Measurements from ENCODE around the gene ACTR2. TPM values are rescaled to one million over a fixed set of nuclear protein-coding genes. Genes with fewer than 3 reads are reported as not detected.

ACTR2 gene
- total RNA-seq, 4 donors from 2014 or later, result 38.7 to 157 (median 118) TPM

DNA sequence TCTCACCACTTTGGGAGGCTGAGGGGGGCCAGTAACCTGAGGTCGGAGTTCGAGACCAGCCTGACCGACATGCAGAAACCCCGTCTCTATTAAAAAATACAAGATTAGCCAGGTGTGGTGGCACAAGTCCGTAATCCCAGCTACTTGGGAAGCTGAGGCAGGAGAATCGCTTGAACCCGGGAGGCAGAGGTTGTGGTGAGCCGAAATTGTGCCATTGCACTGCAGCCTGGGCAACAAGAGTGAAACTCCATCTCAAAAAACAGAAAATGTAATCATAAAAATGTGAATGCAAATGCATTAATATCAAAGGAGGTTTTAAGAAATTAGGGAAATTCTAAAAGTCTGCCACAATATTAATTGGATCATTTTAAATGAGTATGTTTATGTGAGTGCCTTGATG lies 45.7 kb downstream of the ACTR2 start:
- intact Hi-C loops (cut with DNase I; ENCODE audit: low total_unique reads), result no loop called here
- Histone ChIP-seq H3K36me3 (no peaks in the 10 kb centered on the region), H3K4me1 (no peaks in the 10 kb centered on the region), H3K9me3 (no peaks in the 10 kb centered on the region), H3K27me3 (no peaks in the 10 kb centered on the region), H3K4me3 (no peak overlapping the region), H3K27ac (no peak overlapping the region)
- DNase-seq, result no peak
- no peak for TF ChIP-seq POLR2A (IDR thresholded peaks at IDR 0.05)
- TF ChIP-seq CTCF (IDR thresholded peaks at IDR 0.05), result no peak

GRCh38 chr2:65275141-65275915 lies 47.7 kb downstream of the ACTR2 start:
- TF ChIP-seq POLR2A (IDR thresholded peaks at IDR 0.05) (no peak), CTCF (IDR thresholded peaks at IDR 0.05) (no peak)
- H3K4me3 ChIP-seq, result no peak overlapping the region
- intact Hi-C loops (cut with DNase I; ENCODE audit: low total_unique reads), result no loop called here
- H3K27ac ChIP-seq, result no peak overlapping the region
- no peaks in the 10 kb centered on the region for H3K9me3 ChIP-seq
- H3K27me3 ChIP-seq, result no peaks in the 10 kb centered on the region
- no peak for DNase-seq
- no peaks in the 10 kb centered on the region for H3K4me1 ChIP-seq
- no peaks in the 10 kb centered on the region for H3K36me3 ChIP-seq

GRCh38 chr2:65276609-65277008 lies 49.0 kb downstream of the ACTR2 start:
- intact Hi-C loops (cut with DNase I; ENCODE audit: low total_unique reads), result no loop called here
- Histone ChIP-seq H3K27me3 (no peaks in the 10 kb centered on the region), H3K9me3 (no peaks in the 10 kb centered on the region), H3K27ac (peak overlapping the region; percentile 23 to 28), H3K36me3 (no peaks in the 10 kb centered on the region), H3K4me1 (no peaks in the 10 kb centered on the region), H3K4me3 (no peak overlapping the region)
- DNase-seq, result no peak
- TF ChIP-seq CTCF (IDR thresholded peaks at IDR 0.05) (no peak), POLR2A (IDR thresholded peaks at IDR 0.05) (no peak)

GRCh38 chr2:65277118-65277517 lies 49.5 kb downstream of the ACTR2 start:
- Histone ChIP-seq H3K27me3 (no peaks in the 10 kb centered on the region), H3K36me3 (no peaks in the 10 kb centered on the region), H3K9me3 (no peaks in the 10 kb centered on the region), H3K27ac (peak overlapping the region in 1 of 2 donors; percentile 23), H3K4me3 (no peak overlapping the region), H3K4me1 (no peaks in the 10 kb centered on the region)
- TF ChIP-seq POLR2A (IDR thresholded peaks at IDR 0.05) (no peak), CTCF (IDR thresholded peaks at IDR 0.05) (no peak)
- intact Hi-C loops (cut with DNase I; ENCODE audit: low total_unique reads), result no loop called here
- no peak for DNase-seq

GRCh38 chr2:65277791-65278483 lies 50.3 kb downstream of the ACTR2 start:
- intact Hi-C loops (cut with DNase I; ENCODE audit: low total_unique reads), result no loop called here

More at GRCh38 chr2:65277791-65278483, 50.3 kb downstream of the ACTR2 start:
- Histone ChIP-seq H3K9me3 (no peaks in the 10 kb centered on the region), H3K27ac (no peak overlapping the region), H3K36me3 (no peaks in the 10 kb centered on the region), H3K4me1 (no peaks in the 10 kb centered on the region), H3K27me3 (no peaks in the 10 kb centered on the region), H3K4me3 (no peak overlapping the region)
- no peak for DNase-seq
- no peak for TF ChIP-seq CTCF (IDR thresholded peaks at IDR 0.05)
